Astrocyte of the cerebellum (primary cell): ENCODE measurements around the gene ISCU.

ENCODE experiments used
- DNase-seq: peaks from one replicate; pipeline ENCODE4 v3.0.0-alpha.2; 2011; ENCODE audit warnings: low read depth
- H3K4me3 ChIP-seq: 2 replicates; pipeline ENCODE4 v1.5.1; 2011; ENCODE audit warnings: mild to moderate bottlenecking, low read depth, low read length, moderate library complexity
- CTCF ChIP-seq: IDR thresholded peaks from 2 replicates; pipeline ENCODE4 v1.5.1; 2012; ENCODE audit warnings: low read length, low read depth, moderate library complexity, mild to moderate bottlenecking; ENCODE audit errors: missing control alignments
- in situ Hi-C: cut with HindIII; loops from 2 replicates; pipeline ENCODE4 v1.10.0; 2017; ENCODE audit warnings: low sequenced_read_pairs

ISCU gene

GRCh38 chr12:108517288-108518100 is 44.9 kb upstream of the ISCU start:
- in situ Hi-C loops, result no loop called here
- no peak for DNase-seq
- H3K4me3 ChIP-seq, result no peak overlapping the region
- TF ChIP-seq CTCF, result no peak

DNA sequence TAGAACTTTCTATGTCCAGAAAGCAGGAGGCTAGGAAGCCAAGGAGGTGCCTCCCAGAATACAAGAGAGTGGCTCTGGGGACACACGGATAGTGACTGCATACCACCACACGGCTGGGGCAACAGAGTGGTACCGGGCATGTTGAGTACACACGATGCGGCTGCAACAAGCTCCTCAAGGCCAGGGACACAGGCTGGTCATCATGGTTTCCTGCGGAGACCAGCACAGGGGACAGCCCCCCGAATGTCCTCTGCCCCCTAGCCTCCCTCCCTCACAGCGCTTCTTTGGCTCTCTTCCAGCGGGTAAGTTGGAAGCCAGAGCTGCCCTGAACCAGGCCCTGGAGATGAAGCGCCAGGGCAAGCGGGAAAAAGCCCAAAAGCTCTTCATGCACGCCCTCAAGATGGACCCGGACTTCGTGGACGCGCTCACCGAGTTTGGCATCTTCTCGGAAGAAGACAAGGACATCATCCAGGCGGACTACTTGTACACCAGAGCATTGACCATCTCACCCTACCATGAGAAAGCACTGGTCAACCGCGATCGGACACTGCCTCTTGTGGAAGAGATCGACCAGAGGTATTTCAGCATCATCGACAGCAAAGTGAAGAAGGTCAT is 44.2 kb upstream of the ISCU start:
- in situ Hi-C loops, result no loop called here
- no peak for TF ChIP-seq CTCF
- no peak for DNase-seq
- H3K4me3 ChIP-seq, result no peak overlapping the region

- H3K4me3 ChIP-seq, result no peak overlapping the region
- TF ChIP-seq CTCF, result no peak
- DNase-seq, result no peak
- in situ Hi-C loops, result no loop called here
These were observed 43.5 kb upstream of the ISCU start for GRCh38 chr12:108518716-108519496.

- H3K4me3 ChIP-seq, result no peak overlapping the region
- DNase-seq, result no peak
- in situ Hi-C loops, result no loop called here
- no peak for TF ChIP-seq CTCF
These were observed 42.8 kb upstream of the ISCU start for GRCh38 chr12:108519558-108519957.

- DNase-seq, result no peak
- no peak for TF ChIP-seq CTCF
- in situ Hi-C loops, result no loop called here
- H3K4me3 ChIP-seq, result no peak overlapping the region
These were observed 39.0 kb upstream of the ISCU start for GRCh38 chr12:108523365-108523764.

- no peak overlapping the region for H3K4me3 ChIP-seq
- TF ChIP-seq CTCF, result no peak
- DNase-seq, result no peak
- in situ Hi-C loops, result no loop called here
These were observed 36.7 kb upstream of the ISCU start for GRCh38 chr12:108525681-108526080.
